Measurements from ENCODE around the gene RIN3.

- no peak for TF ChIP-seq CTCF (IDR thresholded peaks at IDR 0.05; ENCODE audit: low read depth, low read length)
- no peak for TF ChIP-seq POLR2A (IDR thresholded peaks at IDR 0.05; ENCODE audit: extremely low read depth, insufficient read length)
Observed at GRCh38 chr14:92512807-92513203, 776 bp upstream of the RIN3 start.

All from NB4 (cell line).